ENCODE data around the gene NTNG1. TPM values are rescaled to one million over a fixed set of nuclear protein-coding genes. Genes with fewer than 3 reads are reported as not detected.

The NTNG1 gene
- total RNA-seq, 1 donor from 2014 or later, result 8.1 TPM

DNA sequence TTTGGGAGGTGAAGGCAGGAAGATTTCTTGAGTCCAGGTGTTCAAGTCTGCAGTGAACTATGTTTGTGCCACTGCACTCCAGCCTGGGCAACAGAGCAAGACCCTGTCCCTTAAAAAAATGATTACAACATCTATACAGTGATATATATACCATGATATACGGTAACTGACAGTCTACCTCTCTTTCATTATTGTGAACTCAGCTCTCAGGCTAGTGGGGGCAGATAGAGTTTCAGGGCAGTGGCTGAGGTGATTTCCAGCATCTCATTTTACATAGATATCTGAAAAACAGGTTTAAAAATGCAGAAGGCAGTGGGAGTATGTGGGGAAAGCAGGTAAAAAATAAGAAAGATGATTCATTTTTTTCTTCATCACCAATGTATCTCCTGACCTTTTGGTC is 8.1 kb upstream of the NTNG1 start:
- no peaks in the 10 kb centered on the region for H4K20me1 ChIP-seq (ENCODE audit: insufficient read depth, low read length)
- no peak overlapping the region for H3K9ac ChIP-seq (ENCODE audit: low read length)
- no peak overlapping the region for H3K27ac ChIP-seq (ENCODE audit: low read depth, low read length)
- H3K27me3 ChIP-seq (ENCODE audit: insufficient read depth, low read length), result no peaks in the 10 kb centered on the region
- H3K36me3 ChIP-seq (ENCODE audit: insufficient read depth, low read length), result no peaks in the 10 kb centered on the region
- no peaks in the 10 kb centered on the region for H3K4me1 ChIP-seq (ENCODE audit: insufficient read depth, low read length)
- no peak overlapping the region for H2AFZ ChIP-seq (ENCODE audit: low read depth, low read length)
- no peaks in the 10 kb centered on the region for H3K27me3 Mint-ChIP-seq (ENCODE audit: low read depth, unreplicated experiment)
- no peak overlapping the region for H3K27ac Mint-ChIP-seq (ENCODE audit: unreplicated experiment)
- no peaks in the 10 kb centered on the region for H3K4me1 Mint-ChIP-seq (ENCODE audit: low read depth, unreplicated experiment)
- no peaks in the 10 kb centered on the region for H3K36me3 Mint-ChIP-seq (ENCODE audit: low read depth, unreplicated experiment)
- no peaks in the 10 kb centered on the region for H3K9me3 Mint-ChIP-seq (ENCODE audit: unreplicated experiment)
- no peak overlapping the region for H3K4me3 ChIP-seq (ENCODE audit: insufficient read depth, low read depth, low read length)
- FAIRE-seq, result no peak
- DNase-seq (ENCODE audit: low read depth), result no peak
- no peaks in the 10 kb centered on the region for H3K9me3 ChIP-seq (ENCODE audit: insufficient read depth, low read depth, low read length)
- no peaks in the 10 kb centered on the region for H3K79me2 ChIP-seq (ENCODE audit: insufficient read depth, low read length)
- no peak for TF ChIP-seq EZH2 (IDR thresholded peaks at IDR 0.05; ENCODE audit: insufficient read depth, low read length)
- TF ChIP-seq, protein P1, sequence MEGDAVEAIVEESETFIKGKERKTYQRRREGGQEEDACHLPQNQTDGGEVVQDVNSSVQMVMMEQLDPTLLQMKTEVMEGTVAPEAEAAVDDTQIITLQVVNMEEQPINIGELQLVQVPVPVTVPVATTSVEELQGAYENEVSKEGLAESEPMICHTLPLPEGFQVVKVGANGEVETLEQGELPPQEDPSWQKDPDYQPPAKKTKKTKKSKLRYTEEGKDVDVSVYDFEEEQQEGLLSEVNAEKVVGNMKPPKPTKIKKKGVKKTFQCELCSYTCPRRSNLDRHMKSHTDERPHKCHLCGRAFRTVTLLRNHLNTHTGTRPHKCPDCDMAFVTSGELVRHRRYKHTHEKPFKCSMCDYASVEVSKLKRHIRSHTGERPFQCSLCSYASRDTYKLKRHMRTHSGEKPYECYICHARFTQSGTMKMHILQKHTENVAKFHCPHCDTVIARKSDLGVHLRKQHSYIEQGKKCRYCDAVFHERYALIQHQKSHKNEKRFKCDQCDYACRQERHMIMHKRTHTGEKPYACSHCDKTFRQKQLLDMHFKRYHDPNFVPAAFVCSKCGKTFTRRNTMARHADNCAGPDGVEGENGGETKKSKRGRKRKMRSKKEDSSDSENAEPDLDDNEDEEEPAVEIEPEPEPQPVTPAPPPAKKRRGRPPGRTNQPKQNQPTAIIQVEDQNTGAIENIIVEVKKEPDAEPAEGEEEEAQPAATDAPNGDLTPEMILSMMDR (IDR thresholded peaks at IDR 0.05; ENCODE audit: insufficient read depth, low read depth, low read length), result no peak
- no peak overlapping the region for H3K4me2 ChIP-seq (ENCODE audit: low read length)
- no peak overlapping the region for H3K4me3 Mint-ChIP-seq (ENCODE audit: unreplicated experiment)

DNA sequence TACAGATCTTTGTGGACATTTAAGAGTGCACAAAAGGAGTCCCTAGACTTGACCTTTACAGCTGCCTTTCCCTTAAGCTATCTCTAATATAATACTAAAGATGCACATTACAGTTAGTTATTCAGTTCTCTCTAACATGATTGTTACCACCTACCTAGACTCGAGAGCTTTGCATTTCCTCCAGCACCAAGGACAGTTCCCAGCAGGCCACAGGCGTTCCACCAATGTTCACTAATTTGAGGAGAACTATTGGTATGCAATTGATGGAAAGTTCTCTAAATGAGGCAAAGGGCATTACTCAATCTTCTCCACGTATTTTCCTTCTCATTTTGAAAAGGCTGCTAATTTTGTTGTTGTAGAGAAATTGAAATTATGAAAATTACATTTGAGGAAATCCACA is 5.4 kb upstream of the NTNG1 start:
- H3K4me1 ChIP-seq (ENCODE audit: insufficient read depth, low read length), result peaks cover 17% of the 10 kb centered on the region
- no peaks in the 10 kb centered on the region for H3K27me3 Mint-ChIP-seq (ENCODE audit: low read depth, unreplicated experiment)
- H3K27me3 ChIP-seq (ENCODE audit: insufficient read depth, low read length), result no peaks in the 10 kb centered on the region
- no peak overlapping the region for H3K27ac Mint-ChIP-seq (ENCODE audit: unreplicated experiment)
- H3K27ac ChIP-seq (ENCODE audit: low read depth, low read length), result no peak overlapping the region
- H3K4me3 Mint-ChIP-seq (ENCODE audit: unreplicated experiment), result no peak overlapping the region
- no peaks in the 10 kb centered on the region for H4K20me1 ChIP-seq (ENCODE audit: insufficient read depth, low read length)
- no peaks in the 10 kb centered on the region for H3K79me2 ChIP-seq (ENCODE audit: insufficient read depth, low read length)
- DNase-seq (ENCODE audit: low read depth), result peak; percentile 54
- H3K9ac ChIP-seq (ENCODE audit: low read length), result no peak overlapping the region
- H3K4me2 ChIP-seq (ENCODE audit: low read length), result no peak overlapping the region
- H3K9me3 Mint-ChIP-seq (ENCODE audit: unreplicated experiment), result no peaks in the 10 kb centered on the region
- FAIRE-seq, result peak; percentile 62
- TF ChIP-seq, protein P1 (IDR thresholded peaks at IDR 0.05; ENCODE audit: insufficient read depth, low read depth, low read length), result no peak
- TF ChIP-seq EZH2 (IDR thresholded peaks at IDR 0.05; ENCODE audit: insufficient read depth, low read length), result no peak
- H3K36me3 ChIP-seq (ENCODE audit: insufficient read depth, low read length), result no peaks in the 10 kb centered on the region
- H3K4me1 Mint-ChIP-seq (ENCODE audit: low read depth, unreplicated experiment), result peaks cover 17% of the 10 kb centered on the region
- H3K4me3 ChIP-seq (ENCODE audit: insufficient read depth, low read depth, low read length), result no peak overlapping the region
- H2AFZ ChIP-seq (ENCODE audit: low read depth, low read length), result no peak overlapping the region
- H3K36me3 Mint-ChIP-seq (ENCODE audit: low read depth, unreplicated experiment), result no peaks in the 10 kb centered on the region
- H3K9me3 ChIP-seq (ENCODE audit: insufficient read depth, low read depth, low read length), result no peaks in the 10 kb centered on the region

DNA sequence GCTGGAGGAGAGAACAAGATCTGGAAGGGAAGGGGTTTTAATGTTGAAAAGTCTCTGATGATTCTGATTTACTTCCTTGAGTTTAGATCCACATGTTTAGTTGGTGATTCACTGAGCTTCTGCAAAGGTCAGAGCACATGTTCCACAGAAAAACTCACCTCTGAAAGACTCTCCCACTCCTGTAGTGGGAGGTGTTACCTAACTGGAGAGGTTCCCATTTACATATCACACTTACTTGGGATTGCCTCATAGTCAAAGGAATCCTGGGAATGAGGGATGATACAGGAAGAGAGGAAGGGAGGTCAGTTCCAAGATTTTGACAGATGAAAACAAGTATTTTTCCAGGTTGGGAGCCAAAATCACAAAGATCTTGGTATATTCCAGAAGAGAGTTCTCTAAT is 2.7 kb upstream of the NTNG1 start:
- Mint-ChIP-seq H3K9me3 (ENCODE audit: unreplicated experiment) (no peaks in the 10 kb centered on the region), H3K36me3 (ENCODE audit: low read depth, unreplicated experiment) (no peaks in the 10 kb centered on the region), H3K27me3 (ENCODE audit: low read depth, unreplicated experiment) (no peaks in the 10 kb centered on the region), H3K4me3 (ENCODE audit: unreplicated experiment) (no peak overlapping the region), H3K27ac (ENCODE audit: unreplicated experiment) (peak overlapping the region; percentile 68), H3K4me1 (ENCODE audit: low read depth, unreplicated experiment) (peaks cover 17% of the 10 kb centered on the region)
- H3K79me2 ChIP-seq (ENCODE audit: insufficient read depth, low read length), result peaks cover 9% of the 10 kb centered on the region
- no peaks in the 10 kb centered on the region for H3K27me3 ChIP-seq (ENCODE audit: insufficient read depth, low read length)
- H3K4me2 ChIP-seq (ENCODE audit: low read length), result peak overlapping the region; percentile 96
- peak; percentile 7 for DNase-seq (ENCODE audit: low read depth)
- H3K4me3 ChIP-seq (ENCODE audit: insufficient read depth, low read depth, low read length), result no peak overlapping the region
- no peak overlapping the region for H3K9ac ChIP-seq (ENCODE audit: low read length)
- no peak overlapping the region for H2AFZ ChIP-seq (ENCODE audit: low read depth, low read length)
- TF ChIP-seq EZH2 (IDR thresholded peaks at IDR 0.05; ENCODE audit: insufficient read depth, low read length), result no peak
- TF ChIP-seq, protein P1 (IDR thresholded peaks at IDR 0.05; ENCODE audit: insufficient read depth, low read depth, low read length), result no peak
- H3K9me3 ChIP-seq (ENCODE audit: insufficient read depth, low read depth, low read length), result no peaks in the 10 kb centered on the region
- no peak for FAIRE-seq
- H4K20me1 ChIP-seq (ENCODE audit: insufficient read depth, low read length), result no peaks in the 10 kb centered on the region
- peaks cover 17% of the 10 kb centered on the region for H3K4me1 ChIP-seq (ENCODE audit: insufficient read depth, low read length)
- no peak overlapping the region for H3K27ac ChIP-seq (ENCODE audit: low read depth, low read length)
- no peaks in the 10 kb centered on the region for H3K36me3 ChIP-seq (ENCODE audit: insufficient read depth, low read length)
